ENCODE measurements around the gene MNX1.
A peak's percentile ranks its signal among the peaks of the same experiment; 100 is the strongest.

Gene MNX1

DNA sequence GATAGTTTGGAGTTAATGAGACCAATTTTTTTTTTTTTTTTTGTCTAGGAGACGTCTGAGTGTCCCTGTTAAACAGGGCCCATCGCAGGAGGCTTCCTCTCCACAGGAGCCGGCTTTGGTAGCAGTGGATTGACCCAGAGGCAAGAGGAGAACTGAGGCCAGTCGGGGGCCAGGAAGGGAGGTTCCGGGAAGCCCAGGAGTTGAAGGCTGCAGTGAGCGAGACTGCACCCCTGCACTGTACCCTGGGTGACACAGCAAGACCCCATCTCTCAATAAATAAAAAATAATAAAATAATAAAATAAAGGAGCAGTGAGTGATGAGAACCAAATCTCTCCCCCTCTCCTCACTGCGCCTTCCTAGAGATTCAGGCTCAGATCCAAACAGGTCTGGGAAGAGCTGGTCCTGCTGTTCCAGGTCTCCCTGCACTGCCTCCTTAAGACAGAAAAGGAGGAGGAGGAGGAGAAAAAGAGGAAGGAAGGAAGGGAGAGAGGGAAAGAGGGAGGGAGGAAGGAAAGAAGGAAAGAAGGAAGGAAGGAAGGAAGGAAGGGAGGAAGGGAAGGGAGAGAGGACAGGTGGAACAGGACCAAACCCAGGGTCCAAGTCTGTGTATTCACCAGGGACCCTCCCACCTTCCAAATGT, 3.5 kb downstream of the MNX1 start:
- Mint-ChIP-seq H3K27ac (no peak overlapping the region), H3K4me1 (ENCODE audit: low read depth in 2 of 2) (peaks cover 5 to 14% of the 10 kb centered on the region in 2 donors), H3K4me3 (no peak overlapping the region), H3K9me3 (no peaks in the 10 kb centered on the region), H3K36me3 (ENCODE audit: insufficient read depth) (no peaks in the 10 kb centered on the region), H3K27me3 (peaks cover 59 to 85% of the 10 kb centered on the region in 2 donors)
- no peak for ATAC-seq (replicated peaks)
- DNase-seq, result no peak

DNA sequence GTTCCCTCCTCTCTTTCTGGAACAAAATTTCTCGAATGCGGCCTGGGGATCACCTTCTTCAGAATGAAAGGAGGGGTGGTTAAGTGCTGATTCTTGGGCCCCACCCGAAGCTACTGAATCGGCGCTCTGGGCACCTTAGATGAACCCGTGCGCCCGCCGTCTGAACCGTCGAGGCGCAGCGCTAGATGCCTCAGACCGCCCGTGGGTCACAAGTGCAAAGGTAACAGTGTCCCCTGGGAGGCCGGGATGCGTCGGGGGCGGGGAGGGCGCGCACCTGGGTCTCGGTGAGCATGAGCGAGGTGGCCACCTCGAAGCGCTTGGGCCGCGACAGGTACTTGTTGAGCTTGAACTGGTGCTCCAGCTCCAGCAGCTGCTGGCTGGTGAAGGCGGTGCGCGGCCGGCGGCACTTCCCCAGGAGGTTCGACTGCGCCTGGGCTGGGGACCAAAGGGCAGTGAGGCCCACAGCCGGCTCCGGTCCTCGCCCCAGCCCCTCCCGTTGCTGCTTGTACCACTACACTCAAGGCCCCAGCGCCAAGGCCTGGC, 4.2 kb downstream of the MNX1 start:
- ATAC-seq (replicated peaks) (no peak), DNase-seq (no peak)
- peaks cover 0 to 11% of the 10 kb centered on the region in 2 donors for H3K4me1 Mint-ChIP-seq (ENCODE audit: low read depth in 2 of 2)
- H3K27ac Mint-ChIP-seq, result no peak overlapping the region
- no peak overlapping the region for H3K4me3 Mint-ChIP-seq
- no peaks in the 10 kb centered on the region for H3K9me3 Mint-ChIP-seq
- H3K36me3 Mint-ChIP-seq (ENCODE audit: insufficient read depth), result no peaks in the 10 kb centered on the region
- H3K27me3 Mint-ChIP-seq, result peaks cover 59 to 85% of the 10 kb centered on the region in 2 donors

DNA sequence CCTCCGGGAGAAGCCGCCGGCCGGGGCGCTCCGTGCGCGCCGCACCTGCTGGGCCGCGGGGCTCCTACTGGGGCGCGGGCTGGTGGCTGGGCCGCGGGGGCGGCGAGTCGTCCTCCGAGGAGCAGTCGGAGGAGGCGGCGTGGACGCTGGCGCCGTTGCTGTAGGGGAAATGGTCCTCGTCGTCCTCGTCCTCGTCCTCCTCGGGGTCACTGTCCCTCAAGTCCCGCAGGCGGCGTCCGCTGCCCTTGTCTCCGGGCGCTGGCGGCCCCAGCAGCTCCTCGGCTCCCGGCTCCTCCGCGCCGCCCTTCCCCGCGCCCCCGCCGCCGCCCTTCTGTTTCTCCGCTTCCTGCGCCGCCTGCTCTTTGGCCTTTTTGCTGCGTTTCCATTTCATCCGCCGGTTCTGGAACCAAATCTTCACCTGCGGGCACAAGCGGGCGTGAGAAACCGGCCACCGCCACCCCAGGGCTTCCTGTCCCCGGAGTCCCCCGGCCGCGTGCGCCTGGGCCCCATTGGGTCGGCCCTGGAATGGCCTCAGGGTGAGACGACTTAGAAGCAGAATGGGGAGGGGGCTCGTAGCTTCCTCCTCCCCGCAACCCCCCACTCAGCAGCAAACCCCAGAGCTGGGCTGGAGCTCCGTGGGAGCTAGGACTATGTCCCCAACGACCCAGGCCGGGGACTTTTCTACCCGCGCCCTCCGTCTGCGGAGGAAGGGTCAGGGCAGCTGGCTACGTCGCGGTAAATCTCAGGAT, 4.8 kb downstream of the MNX1 start:
- Mint-ChIP-seq H3K4me3 (no peak overlapping the region), H3K9me3 (no peaks in the 10 kb centered on the region)

DNA sequence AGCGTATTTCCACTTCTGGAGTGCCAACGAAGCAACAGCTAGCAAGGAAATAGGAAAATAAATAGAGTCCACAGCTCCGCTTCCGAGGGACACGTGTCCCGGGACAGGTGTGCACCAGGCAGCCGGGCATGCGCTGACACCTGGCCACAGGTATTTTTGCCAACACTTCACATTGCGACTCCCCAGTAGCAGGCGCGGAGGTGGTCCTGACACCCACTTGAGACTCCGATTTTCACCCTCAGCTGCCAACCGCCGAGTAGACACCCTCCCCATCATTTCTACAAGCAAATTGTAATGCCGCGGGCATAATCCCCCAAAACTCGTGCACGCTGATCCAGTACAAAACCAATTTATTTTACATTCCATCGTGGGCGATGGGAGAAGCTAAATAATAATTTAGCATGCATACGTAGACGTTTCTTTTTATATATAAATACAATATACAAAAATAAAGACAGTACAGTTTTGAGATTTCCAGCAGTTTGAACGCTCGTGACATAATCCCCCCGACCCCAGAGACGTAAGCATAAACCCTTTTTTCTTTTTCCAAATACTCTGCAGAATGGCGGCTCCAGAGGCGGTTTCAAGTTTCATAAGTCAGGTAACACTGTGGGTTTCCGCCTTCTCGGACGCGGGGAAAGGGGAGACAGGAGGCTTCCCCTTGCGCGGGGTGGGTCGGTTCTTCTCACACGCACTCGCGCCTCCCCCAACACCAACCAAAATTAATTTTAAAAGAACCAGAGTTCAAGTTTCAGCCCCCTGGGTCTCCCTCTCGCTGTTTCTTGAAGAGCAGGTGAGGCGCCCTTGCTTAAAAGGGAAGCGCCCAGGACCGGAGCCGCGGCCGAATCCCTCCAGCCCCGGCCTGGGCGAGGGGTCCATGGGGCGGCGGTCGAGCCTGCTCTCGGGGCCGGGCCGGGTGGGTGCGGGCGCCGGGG, 5.7 kb downstream of the MNX1 start:
- peak overlapping the region; percentile 44 to 48 for H3K4me3 Mint-ChIP-seq
- DNase-seq (no peak), ATAC-seq (replicated peaks) (no peak)
- H3K36me3 Mint-ChIP-seq (ENCODE audit: insufficient read depth), result peaks cover 6% of the 10 kb centered on the region
- peaks cover 5 to 17% of the 10 kb centered on the region in 2 donors for H3K4me1 Mint-ChIP-seq (ENCODE audit: low read depth in 2 of 2)
- no peak overlapping the region for H3K27ac Mint-ChIP-seq
- H3K9me3 Mint-ChIP-seq, result no peaks in the 10 kb centered on the region
- peaks cover 73 to 96% of the 10 kb centered on the region in 2 donors for H3K27me3 Mint-ChIP-seq

More for the DNA sequence above, 4.8 kb downstream of the MNX1 start:
- Mint-ChIP-seq H3K27ac (no peak overlapping the region), H3K4me1 (ENCODE audit: low read depth in 2 of 2) (peaks cover 4 to 15% of the 10 kb centered on the region in 2 donors), H3K27me3 (peaks cover 65 to 87% of the 10 kb centered on the region in 2 donors), H3K36me3 (ENCODE audit: insufficient read depth) (peaks cover 5% of the 10 kb centered on the region)
- no peak for DNase-seq
- ATAC-seq (replicated peaks), result no peak

DNA sequence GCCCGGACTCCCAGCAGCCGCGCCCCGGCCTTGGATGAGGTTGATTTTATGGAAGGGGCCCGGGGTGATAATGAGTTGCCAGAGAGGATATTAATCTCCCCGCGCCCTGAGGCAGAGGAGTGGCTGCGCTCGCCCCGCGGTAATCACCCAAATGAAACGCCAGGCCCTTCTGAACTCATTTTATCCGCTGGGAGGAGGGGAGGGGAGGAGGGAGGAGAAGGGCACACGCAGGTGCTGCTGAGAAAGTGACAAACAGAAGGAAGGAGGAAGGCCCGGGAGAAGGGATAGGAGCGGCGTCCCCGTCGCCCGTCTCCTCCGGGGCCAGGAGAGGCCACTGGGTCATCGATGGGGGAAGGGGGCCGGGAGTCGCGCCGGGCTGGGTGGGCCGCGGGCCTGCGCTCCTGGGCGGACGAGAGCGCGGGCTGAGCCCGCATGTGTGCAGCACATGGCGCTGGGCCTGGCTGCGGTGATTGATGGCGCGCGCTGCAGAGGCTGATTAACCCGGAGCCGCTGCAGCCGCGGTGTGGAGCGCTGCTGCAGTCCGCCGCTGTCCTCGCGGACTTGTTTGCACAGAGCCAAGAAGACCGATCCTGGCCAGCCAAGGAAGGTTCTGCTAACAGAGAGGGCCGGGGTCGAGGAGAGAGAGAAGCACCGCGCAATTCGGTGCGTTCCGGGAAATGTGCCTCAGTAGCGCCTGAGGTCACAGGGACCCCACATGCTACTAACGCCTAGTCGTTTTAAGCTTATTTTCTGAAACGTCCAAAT, 6.5 kb downstream of the MNX1 start:
- no peaks in the 10 kb centered on the region for H3K9me3 Mint-ChIP-seq
- H3K36me3 Mint-ChIP-seq (ENCODE audit: insufficient read depth), result peaks cover 6% of the 10 kb centered on the region
- ATAC-seq (replicated peaks) (no peak), DNase-seq (no peak)
- no peak overlapping the region for H3K4me3 Mint-ChIP-seq
- no peak overlapping the region for H3K27ac Mint-ChIP-seq
- H3K27me3 Mint-ChIP-seq, result peaks cover 72 to 93% of the 10 kb centered on the region in 2 donors
- H3K4me1 Mint-ChIP-seq (ENCODE audit: low read depth in 2 of 2), result peaks cover 9 to 12% of the 10 kb centered on the region in 2 donors

DNA sequence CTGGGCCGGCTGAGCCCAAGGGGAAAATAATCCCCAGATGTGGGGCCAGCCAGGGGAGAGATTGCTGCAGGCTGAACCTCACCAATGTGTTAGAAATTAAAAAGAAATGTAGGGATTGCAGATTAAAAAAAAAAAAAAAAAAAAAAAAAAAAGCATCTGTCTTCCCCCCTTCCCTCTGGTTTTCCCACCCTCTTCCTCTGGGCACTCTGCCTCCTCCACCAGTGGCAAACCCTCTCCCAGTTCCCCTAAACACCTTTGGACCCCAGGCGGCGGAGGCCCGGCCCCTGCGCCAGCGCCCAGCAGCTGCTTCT, 7.1 kb downstream of the MNX1 start:
- Mint-ChIP-seq H3K36me3 (ENCODE audit: insufficient read depth) (peaks cover 6% of the 10 kb centered on the region), H3K9me3 (no peaks in the 10 kb centered on the region), H3K27ac (no peak overlapping the region), H3K27me3 (peaks cover 72 to 93% of the 10 kb centered on the region in 2 donors), H3K4me3 (no peak overlapping the region), H3K4me1 (ENCODE audit: low read depth in 2 of 2) (peaks cover 9 to 10% of the 10 kb centered on the region in 2 donors)
- DNase-seq, result no peak
- ATAC-seq (replicated peaks), result no peak

DNA sequence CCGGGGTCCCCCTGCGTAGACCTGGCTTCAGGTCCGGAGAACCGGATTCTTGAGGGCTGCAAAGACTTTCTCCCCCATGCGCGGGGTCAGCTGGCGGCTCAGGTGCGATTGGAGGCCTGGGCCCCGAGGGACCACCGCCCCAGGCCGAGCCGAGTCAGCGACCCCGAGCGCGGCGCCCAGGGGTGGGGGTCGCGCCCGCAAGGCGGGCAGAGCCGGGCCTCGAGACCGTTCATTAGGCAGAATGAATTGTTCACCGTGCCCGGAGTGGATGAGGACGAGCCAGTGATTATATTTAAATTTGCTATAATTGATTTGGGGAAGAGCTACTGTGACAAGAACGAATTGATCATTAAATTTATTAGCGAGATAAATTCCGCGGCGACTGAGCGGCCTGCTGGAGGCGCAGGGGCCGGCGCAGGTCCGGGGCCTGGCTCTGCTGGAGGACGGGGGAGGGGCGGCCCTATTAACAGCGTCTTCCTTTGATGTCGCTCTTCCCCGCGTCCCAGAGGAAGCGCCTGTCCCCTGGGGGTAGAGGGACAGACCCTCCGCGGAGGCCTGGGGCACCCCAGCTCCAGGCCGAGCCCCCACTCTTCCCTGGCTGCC, 7.5 kb downstream of the MNX1 start:
- H3K4me3 Mint-ChIP-seq, result no peak overlapping the region
- peaks cover 6% of the 10 kb centered on the region for H3K36me3 Mint-ChIP-seq (ENCODE audit: insufficient read depth)
- H3K27ac Mint-ChIP-seq, result no peak overlapping the region
- no peaks in the 10 kb centered on the region for H3K9me3 Mint-ChIP-seq
- peaks cover 9 to 10% of the 10 kb centered on the region in 2 donors for H3K4me1 Mint-ChIP-seq (ENCODE audit: low read depth in 2 of 2)
- peaks cover 74 to 93% of the 10 kb centered on the region in 2 donors for H3K27me3 Mint-ChIP-seq
- ATAC-seq (replicated peaks) (no peak), DNase-seq (no peak)

DNA sequence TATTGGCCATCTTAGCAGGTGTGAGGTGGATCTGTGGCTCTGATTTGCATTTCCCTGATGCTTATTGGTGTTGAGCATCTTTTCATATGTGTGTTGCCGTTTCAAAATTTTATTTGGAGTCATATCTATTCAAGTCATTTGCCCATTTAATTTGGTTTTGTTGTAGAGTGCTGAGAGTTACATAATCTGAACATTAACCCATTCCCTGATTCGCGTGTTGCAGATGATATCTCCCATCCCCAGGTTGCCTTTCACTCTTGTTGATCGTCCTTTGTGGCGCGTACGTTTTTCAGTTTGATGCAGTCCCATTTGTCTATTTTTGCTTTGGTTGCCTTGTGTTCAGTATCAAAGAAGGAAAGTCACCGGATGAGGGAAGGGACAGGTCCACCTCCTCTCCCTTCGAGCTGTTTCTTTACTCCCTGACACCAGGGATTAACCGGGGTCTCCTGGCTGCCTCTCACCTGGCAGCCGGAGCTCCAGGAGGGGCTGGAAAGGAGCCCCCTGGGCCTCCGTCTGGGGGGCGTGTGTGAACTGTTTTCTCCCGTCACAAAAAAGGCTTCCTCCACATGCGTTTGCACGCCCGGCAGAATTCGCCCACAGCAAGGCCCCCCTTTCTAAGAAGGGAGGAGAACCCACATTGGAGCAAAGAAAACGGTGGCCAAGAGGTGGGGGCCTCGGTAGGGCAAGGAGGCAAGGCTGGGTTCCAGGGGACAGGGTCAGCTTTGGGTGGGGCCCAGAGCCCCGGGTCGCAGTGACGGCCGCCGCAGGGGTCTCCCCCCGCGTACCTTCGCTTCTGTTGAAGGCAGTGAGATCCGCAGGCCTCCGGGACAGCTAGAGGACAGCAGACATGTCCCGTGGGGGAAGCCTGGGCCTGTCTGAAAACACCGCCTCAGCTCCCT, 8.3 kb downstream of the MNX1 start:
- Mint-ChIP-seq H3K4me1 (ENCODE audit: low read depth in 2 of 2) (peaks cover 9 to 10% of the 10 kb centered on the region in 2 donors), H3K9me3 (no peaks in the 10 kb centered on the region), H3K36me3 (ENCODE audit: insufficient read depth) (peaks cover 6% of the 10 kb centered on the region), H3K27me3 (peaks cover 75 to 93% of the 10 kb centered on the region in 2 donors), H3K27ac (no peak overlapping the region), H3K4me3 (peak overlapping the region; percentile 63 to 74)
- ATAC-seq (replicated peaks), result no peak
- no peak for DNase-seq

DNA sequence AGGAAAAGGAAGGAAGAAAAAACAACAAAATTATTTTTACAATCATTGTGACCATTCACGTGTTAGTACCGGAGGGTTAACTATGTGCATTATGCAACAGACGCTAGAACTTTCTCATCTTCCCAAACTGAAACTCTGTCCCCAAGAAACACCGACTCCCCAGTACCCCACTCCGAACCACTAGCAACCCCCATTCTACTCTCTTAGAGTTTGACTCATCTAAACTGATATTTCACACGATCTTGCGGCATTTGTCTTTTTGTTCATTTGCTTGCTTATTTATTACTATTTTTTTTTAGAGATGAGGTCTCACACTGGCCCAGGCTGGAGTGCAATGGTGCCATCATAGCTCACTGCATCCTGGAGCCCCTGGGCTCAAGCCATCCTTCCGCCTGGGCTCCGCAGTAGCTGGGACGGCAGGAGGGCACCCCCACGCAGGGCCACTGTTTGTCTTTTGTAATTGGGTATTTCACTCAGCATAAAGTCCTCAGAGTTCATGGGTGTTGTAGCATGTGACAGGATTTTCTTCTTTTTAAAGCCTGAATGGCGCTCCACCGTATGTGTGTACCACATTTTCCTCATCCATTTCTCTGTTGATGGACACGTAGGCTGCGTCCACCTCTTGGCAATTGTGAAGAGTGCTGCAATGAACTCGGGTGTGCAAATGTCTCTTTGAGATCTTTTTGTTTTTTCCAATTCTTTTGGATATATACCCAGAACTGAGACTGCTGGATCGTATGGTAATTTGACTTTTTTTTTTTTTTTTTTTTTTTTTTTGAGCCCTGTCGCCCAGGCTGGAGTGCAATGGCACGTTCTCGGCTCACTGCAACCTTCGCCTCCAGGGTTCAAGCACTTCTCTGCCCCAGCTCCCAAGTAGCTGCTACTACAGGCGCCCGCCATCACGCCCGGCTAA, 9.5 kb downstream of the MNX1 start:
- Mint-ChIP-seq H3K4me3 (peak overlapping the region; percentile 63 to 74), H3K27ac (peak overlapping the region in 1 of 2 donors; percentile 9), H3K4me1 (ENCODE audit: low read depth in 2 of 2) (peaks cover 9 to 10% of the 10 kb centered on the region in 2 donors), H3K36me3 (ENCODE audit: insufficient read depth) (peaks cover 6% of the 10 kb centered on the region), H3K9me3 (no peaks in the 10 kb centered on the region), H3K27me3 (peaks cover 82 to 93% of the 10 kb centered on the region in 2 donors)
- DNase-seq (no peak), ATAC-seq (replicated peaks) (no peak)

DNA sequence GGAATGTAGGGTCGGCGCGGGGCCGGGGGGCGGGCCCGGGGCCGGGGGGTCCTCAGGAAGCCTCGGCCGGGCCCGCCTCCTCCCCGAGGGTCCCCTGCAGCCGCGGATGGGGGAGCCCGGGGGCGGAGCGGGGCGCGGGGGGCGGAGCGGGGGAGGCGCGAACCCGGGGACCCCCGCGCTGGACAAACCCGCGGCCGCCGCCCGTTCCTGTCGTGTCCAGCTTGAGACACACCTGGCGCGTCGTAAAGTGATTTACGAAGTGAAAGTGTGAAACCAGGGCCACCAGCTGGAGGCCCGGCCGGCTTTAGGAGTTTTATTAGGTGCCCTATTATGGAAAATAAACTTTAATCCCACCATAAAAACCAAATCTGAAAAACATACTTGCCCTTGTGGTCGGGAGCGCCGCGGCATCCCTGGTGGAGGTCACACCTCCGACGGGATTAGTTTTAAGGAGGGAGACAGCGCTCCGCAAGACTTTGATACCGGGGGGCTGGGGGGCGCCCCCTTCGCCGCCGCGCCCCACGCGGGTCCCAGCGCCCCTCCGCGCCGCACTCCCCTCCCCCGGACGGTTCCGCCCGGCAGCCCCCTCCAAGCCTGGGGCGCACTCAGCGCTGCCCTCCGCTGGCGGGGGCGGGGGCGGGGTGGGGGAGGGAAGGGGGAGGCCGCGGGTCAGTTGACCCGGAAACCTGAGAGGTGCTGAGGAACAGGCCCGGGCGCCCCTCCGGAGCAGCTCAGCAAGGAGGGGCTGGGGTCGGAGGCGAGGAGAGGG, 10.3 kb downstream of the MNX1 start:
- no peak for DNase-seq
- peak overlapping the region in 1 of 2 donors; percentile 9 for H3K27ac Mint-ChIP-seq
- peak overlapping the region; percentile 63 to 74 for H3K4me3 Mint-ChIP-seq
- H3K27me3 Mint-ChIP-seq, result peaks cover 84 to 95% of the 10 kb centered on the region in 2 donors
- no peaks in the 10 kb centered on the region for H3K9me3 Mint-ChIP-seq
- peaks cover 9 to 10% of the 10 kb centered on the region in 2 donors for H3K4me1 Mint-ChIP-seq (ENCODE audit: low read depth in 2 of 2)
- H3K36me3 Mint-ChIP-seq (ENCODE audit: insufficient read depth), result peaks cover 6% of the 10 kb centered on the region
- ATAC-seq (replicated peaks), result no peak

Data from effector memory CD8-positive, alpha-beta T cell (primary cell).